Adrenal gland (tissue), 12 donors: ENCODE results near the gene TBC1D14. TPM values are rescaled to one million over a fixed set of nuclear protein-coding genes. Genes with fewer than 3 reads are reported as not detected.

Experiments
- DNase-seq, 7 donors: peaks; one replicate each; pipeline ENCODE4 v3.0.0-alpha.2; 2019 to 2020
- H3K27ac ChIP-seq, 5 donors: fragments of 200-600 bp; sonication (generic) in 4 of 5; 1 replicate in 3 of 5; 2 replicates in 2 of 5; pipeline versions ENCODE4 v1.5.1 to v1.8.0; 2016 to 2020; ENCODE audit warnings: mild to moderate bottlenecking in 1 of 5
- H3K27me3 ChIP-seq: fragments of 200-600 bp; 2 replicates; pipeline ENCODE4 v1.8.0; 2021
- H3K36me3 ChIP-seq, 2 donors: fragments of 200-600 bp; replicated peaks in 1 of 2; 1 replicate in 1 of 2; 2 replicates in 1 of 2; pipeline versions ENCODE4 v1.5.1 to v1.8.0; 2018 to 2022
- H3K4me1 ChIP-seq, 2 donors: fragments of 200-600 bp; replicated peaks in 1 of 2; 1 replicate in 1 of 2; 2 replicates in 1 of 2; pipeline versions ENCODE4 v1.5.1 to v1.8.0; 2018 to 2021
- H3K4me3 ChIP-seq, 4 donors: fragments of 200-600 bp; sonication (generic) in 3 of 4; one replicate each; pipeline ENCODE4 v1.5.1; 2016 to 2018
- H3K9me3 ChIP-seq, 3 donors: fragments of 200-600 bp; sonication (generic) in 1 of 3; replicated peaks in 1 of 3; 1 replicate in 2 of 3; 2 replicates in 1 of 3; pipeline versions ENCODE4 v1.5.1 to v1.8.0; 2016 to 2021
- POLR2A ChIP-seq, 2 donors: fragments of 450-650 bp; IDR thresholded peaks; one replicate each; pipeline ENCODE4 v1.6.1; 2017; ENCODE audit warnings: antibody characterized with exemption in 2 of 2, mild to moderate bottlenecking in 2 of 2, moderate library complexity in 1 of 2
- WGBS, 4 donors: extraction: QIAGEN DNeasy Blood & Tissue Kit in 2 of 4; methylation state at CpG; one replicate each; pipeline versions ENCODE4 v1.1.5 to v1.1.7; 2013 to 2017; 5-methylcytosine and 5-hydroxymethylcytosine counted together
- intact Hi-C, 2 donors: fragments of 100-400 bp; cut with DNase I; formaldehyde crosslinking; loops; one replicate each; pipeline versions ENCODE4 v1.14.1 to v1.15.0; 2022 to 2023
- polyA plus RNA-seq, 3 donors: library from polyadenylated mRNA; stranded (reverse); fragments of 200-250 nt in 2 of 3; fragments of 350-450 nt in 1 of 3; fragmentation: Illumina TruSeq in 1 of 3; extraction: RNeasy Lipid Tissue Mini Kit (QIAGEN cat#74804) in 1 of 3; gene quantifications; one replicate each; pipeline ENCODE4 v1.2.3, GENCODE V29; 2013 to 2014
- total RNA-seq, 9 donors: library from RNA; depleted of rRNA in 4 of 9; stranded (reverse); fragments of >200 nt in 4 of 9; fragments of 120-200 nt in 1 of 9; fragmentation: NEBNext Ultra II Directional in 1 of 9; extraction: Animal tissue kit (Norgen Biotek cat#: 25700) in 1 of 9; gene quantifications; one replicate each; pipeline versions ENCODE4 v1.1.0 to v1.2.4, GENCODE V29; 2013 to 2023
- TF ChIP-seq, protein P1 (sequence below), 6 experiments: fragments of 450-650 bp in 4 of 6; fragments of 200-600 bp in 2 of 6; sonication (generic) in 1 of 6; IDR thresholded peaks; 1 replicate in 5 of 6; 2 replicates in 1 of 6; pipeline versions ENCODE4 v1.5.1 to v1.8.0; 2016 to 2021; ENCODE audit warnings: antibody characterized with exemption in 6 of 6, mild to moderate bottlenecking in 2 of 6, moderate library complexity in 1 of 6
- donor health status: healthy with polysubstance abuse.
- donor health status: Bipolar disorder and iron deficiency.
- donor health status: DM: yes; HTN: yes; CAD: no.
- donor health status: DM: no; HTN: no; CAD: no.
- donor health status: DM: no; HTN: no; CAD: no.
- donor health status: DM: yes; HTN: yes; CAD: no.

The TBC1D14 gene
- total and polyA plus RNA-seq, 12 donors = 24.9 to 110 (median 83.0) TPM

- Histone ChIP-seq H3K27me3 (no peaks in the 10 kb centered on the region), H3K4me1 (peaks cover 3 to 64% of the 10 kb centered on the region in 2 donors), H3K36me3 (no peaks in the 10 kb centered on the region), H3K9me3 (no peaks in the 10 kb centered on the region), H3K27ac (no peak overlapping the region), H3K4me3 (no peak overlapping the region)
- 72 to 81% (median 73%) methylated on average over 3 of the region's 3 CpGs; no CpG with 5 or more reads in 1 of the 4 donors for WGBS, 4 donors
- intact Hi-C loops = no loop called here
- no peak for DNase-seq
- TF ChIP-seq, protein P1, sequence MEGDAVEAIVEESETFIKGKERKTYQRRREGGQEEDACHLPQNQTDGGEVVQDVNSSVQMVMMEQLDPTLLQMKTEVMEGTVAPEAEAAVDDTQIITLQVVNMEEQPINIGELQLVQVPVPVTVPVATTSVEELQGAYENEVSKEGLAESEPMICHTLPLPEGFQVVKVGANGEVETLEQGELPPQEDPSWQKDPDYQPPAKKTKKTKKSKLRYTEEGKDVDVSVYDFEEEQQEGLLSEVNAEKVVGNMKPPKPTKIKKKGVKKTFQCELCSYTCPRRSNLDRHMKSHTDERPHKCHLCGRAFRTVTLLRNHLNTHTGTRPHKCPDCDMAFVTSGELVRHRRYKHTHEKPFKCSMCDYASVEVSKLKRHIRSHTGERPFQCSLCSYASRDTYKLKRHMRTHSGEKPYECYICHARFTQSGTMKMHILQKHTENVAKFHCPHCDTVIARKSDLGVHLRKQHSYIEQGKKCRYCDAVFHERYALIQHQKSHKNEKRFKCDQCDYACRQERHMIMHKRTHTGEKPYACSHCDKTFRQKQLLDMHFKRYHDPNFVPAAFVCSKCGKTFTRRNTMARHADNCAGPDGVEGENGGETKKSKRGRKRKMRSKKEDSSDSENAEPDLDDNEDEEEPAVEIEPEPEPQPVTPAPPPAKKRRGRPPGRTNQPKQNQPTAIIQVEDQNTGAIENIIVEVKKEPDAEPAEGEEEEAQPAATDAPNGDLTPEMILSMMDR (IDR thresholded peaks at IDR 0.05) = no peak
- TF ChIP-seq POLR2A (IDR thresholded peaks at IDR 0.05) = no peak
Observed at GRCh38 chr4:6932918-6933317, 23.3 kb downstream of the TBC1D14 start.

DNA sequence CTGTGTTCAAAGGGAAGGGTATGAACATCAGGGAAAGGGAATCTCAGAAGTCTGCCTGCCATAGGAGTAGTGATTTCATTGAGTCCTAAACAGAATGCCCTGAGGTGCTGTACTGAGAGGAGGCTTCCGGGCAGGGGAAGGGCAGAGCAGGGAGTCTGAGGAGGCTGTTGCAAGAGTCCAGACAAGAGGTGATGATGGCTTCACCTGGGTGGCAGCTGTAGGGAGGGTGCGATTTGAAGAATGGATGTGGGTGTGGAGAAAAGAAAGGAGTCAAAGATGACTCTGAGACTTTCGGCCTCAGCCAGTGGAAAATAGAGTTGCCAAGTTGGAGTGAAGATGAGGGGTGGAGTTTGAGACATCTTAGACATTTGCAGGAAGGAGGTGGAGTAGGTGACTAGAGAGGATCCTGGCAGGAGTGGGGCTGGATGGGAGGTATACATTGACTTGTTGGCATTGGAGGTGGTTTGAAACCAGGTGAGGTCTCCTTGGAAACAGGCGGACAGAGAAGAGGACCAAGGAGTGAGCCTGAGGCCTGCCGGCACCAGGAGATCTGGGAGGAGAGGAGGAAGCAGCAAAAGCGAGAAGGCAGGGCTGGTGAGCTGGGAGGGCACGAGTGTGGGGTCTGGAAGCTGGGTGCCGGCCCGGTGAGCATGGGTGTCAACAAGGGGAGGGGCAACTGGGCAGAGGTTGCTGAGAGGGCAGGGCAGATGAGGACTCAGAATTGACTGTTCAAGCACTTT lies 24.2 kb downstream of the TBC1D14 start:
- DNase-seq = no peak
- Histone ChIP-seq H3K4me3 (no peak overlapping the region), H3K9me3 (no peaks in the 10 kb centered on the region), H3K36me3 (no peaks in the 10 kb centered on the region), H3K27ac (no peak overlapping the region), H3K27me3 (no peaks in the 10 kb centered on the region), H3K4me1 (peaks cover 3 to 55% of the 10 kb centered on the region in 2 donors)
- TF ChIP-seq, protein P1 (IDR thresholded peaks at IDR 0.05) = no peak
- TF ChIP-seq POLR2A (IDR thresholded peaks at IDR 0.05) = no peak
- intact Hi-C loops = no loop called here
- 94 to 96% (median 95%) methylated on average over 9 of the region's 9 CpGs for WGBS, 4 donors

- Histone ChIP-seq H3K9me3 (no peaks in the 10 kb centered on the region), H3K36me3 (no peaks in the 10 kb centered on the region), H3K4me3 (no peak overlapping the region), H3K27ac (no peak overlapping the region), H3K4me1 (peaks cover 12 to 53% of the 10 kb centered on the region in 2 donors), H3K27me3 (no peaks in the 10 kb centered on the region)
- intact Hi-C loops = no loop called here
- no peak for DNase-seq
- TF ChIP-seq POLR2A (IDR thresholded peaks at IDR 0.05) = no peak
- TF ChIP-seq, protein P1 (IDR thresholded peaks at IDR 0.05) = no peak
- WGBS, 4 donors = 69 to 97% (median 86%) methylated on average over 4 of the region's 4 CpGs
Observed at GRCh38 chr4:6935965-6936364, 26.3 kb downstream of the TBC1D14 start.

GRCh38 chr4:6937201-6937600 lies 27.6 kb downstream of the TBC1D14 start:
- 75 to 98% (median 88%) methylated on average over 6 of the region's 6 CpGs for WGBS, 4 donors

More at GRCh38 chr4:6937201-6937600, 27.6 kb downstream of the TBC1D14 start:
- DNase-seq = no peak
- Histone ChIP-seq H3K27ac (peak overlapping the region in 2 of 5 donors; percentile 74 to 89), H3K9me3 (no peaks in the 10 kb centered on the region), H3K27me3 (no peaks in the 10 kb centered on the region), H3K4me3 (no peak overlapping the region), H3K36me3 (no peaks in the 10 kb centered on the region), H3K4me1 (peaks cover 19 to 53% of the 10 kb centered on the region in 2 donors)
- TF ChIP-seq, protein P1 (IDR thresholded peaks at IDR 0.05) = no peak
- no peak for TF ChIP-seq POLR2A (IDR thresholded peaks at IDR 0.05)
- intact Hi-C loops = no loop called here
